Superior temporal gyrus (tissue), 1 donor: ENCODE measurements around the gene UTP25.
A peak's percentile ranks its signal among the peaks of the same experiment; 100 is the strongest.

Source experiments
- DNase-seq: peaks from one replicate; pipeline ENCODE4 v3.0.0-alpha.2; 2016; ENCODE audit errors: extremely low spot score

UTP25 gene

DNA sequence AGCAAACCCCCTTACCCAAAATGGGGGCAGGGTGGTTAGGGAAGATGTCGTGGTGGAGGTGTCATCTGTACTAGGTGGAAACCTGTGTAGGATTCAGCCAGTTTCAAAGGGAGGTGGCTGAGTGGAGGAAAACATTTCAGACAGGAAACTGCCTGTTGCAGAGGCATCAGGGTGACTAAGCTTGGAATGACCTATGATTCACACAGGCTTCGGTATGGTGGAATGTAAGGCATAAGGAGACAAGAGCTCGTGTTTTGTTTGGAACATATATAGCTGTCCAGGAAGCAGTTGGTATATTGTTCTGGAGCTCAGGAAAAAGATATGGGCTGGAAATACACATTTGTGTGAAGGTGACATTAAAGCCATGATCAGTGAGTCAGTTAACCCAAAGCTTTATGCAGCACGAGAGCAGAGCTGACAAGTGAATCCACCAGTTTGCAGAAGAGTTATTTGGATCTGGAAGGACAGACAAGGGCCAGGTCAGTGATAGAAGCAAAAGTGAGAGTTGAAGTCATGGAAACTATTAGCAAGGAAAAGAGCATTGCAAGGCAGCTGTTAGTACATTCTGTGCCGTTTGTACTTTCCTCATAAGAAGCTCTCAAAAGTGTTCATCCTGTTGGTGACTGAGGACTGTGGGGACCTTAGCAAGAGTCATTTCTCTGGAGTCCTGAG lies 12.2 kb downstream of the UTP25 start:
- DNase-seq, result no peak

DNA sequence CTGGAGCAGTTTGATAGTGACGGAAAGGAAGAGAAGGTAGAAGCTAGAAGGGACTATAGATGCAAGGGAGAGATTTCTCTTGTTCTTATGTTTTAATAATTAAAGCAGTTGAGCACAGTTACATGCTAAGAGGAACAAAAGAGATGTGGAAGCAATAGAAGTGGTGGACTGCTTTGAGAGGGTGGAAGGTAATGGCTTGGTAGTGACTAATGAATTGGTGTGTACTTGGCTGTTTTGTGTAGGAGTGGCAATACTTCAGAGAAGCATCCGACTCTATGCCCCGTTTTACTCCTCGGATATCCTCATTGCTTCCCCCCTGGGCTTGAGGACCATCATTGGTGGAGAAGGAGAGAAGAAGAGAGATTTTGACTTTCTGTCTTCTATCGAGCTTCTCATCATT lies 12.8 kb downstream of the UTP25 start:
- DNase-seq, result no peak

DNA sequence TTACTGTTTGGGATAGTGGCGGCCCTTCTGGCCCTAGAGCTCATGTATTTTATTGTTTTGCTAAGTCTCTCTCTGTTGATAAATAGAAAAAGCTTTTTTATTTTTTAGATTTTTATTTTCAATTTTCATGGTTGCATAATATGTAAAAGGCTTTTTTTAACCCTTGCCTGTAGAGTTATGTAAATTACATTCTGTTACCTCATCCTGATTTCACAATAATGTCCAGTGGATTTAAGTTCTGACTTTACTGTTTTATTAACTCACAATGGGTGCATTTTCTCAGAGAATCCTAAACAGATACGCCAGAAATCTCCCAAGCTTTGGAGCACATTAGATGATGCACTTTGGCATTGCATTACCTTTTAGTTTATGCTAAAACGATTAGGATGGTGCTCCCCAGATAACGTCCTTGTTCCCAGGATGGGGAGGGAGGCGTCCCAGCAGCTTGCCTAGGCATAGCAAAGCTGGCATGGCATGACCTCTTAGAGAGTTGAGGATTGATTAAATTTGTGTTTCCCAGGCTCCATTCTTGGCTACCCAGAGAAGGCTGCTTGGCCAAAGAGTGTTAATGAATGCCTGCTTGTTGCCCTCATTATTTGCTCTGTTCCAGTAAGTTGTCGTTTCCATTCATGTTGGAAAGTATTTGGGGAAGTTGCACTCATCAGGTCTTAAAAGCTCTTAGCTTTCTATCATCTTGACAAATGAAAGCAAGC lies 17.1 kb downstream of the UTP25 start:
- no peak for DNase-seq

DNA sequence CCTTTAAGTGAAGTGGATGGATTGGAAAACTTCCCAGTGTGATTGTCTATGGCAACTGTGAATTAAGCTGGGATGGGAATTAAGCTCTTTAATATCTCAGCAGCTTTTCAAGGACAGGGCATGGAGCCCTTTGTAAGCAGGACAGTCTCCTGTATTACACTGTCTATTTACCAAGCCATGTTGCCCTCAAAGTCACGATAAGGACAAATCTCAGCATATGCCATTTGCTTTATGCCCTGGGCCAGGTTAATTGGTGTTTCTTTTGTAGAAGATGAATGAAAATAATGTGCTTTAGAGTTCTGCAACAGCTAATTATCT lies 17.6 kb downstream of the UTP25 start:
- no peak for DNase-seq

DNA sequence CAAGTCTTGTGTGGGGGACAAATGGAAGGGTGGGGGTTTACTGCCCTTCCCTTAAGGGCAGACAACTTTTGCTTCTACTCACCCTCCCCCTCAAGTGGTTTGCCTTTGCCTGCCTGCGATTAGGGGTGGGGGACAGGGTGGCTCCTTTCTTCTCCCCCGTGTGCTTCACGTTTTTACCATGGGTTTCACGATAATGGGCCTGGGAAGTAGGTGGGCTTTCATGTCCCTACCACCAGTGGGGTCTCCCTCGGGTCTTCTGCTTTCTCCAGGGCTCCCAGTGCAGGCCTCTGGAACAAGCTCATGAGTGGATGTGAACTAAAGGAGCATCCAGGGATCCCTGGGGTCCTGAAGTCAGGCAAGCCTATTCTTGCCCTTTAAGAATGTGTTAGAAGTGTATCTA lies 21.6 kb downstream of the UTP25 start:
- DNase-seq, result no peak

DNA sequence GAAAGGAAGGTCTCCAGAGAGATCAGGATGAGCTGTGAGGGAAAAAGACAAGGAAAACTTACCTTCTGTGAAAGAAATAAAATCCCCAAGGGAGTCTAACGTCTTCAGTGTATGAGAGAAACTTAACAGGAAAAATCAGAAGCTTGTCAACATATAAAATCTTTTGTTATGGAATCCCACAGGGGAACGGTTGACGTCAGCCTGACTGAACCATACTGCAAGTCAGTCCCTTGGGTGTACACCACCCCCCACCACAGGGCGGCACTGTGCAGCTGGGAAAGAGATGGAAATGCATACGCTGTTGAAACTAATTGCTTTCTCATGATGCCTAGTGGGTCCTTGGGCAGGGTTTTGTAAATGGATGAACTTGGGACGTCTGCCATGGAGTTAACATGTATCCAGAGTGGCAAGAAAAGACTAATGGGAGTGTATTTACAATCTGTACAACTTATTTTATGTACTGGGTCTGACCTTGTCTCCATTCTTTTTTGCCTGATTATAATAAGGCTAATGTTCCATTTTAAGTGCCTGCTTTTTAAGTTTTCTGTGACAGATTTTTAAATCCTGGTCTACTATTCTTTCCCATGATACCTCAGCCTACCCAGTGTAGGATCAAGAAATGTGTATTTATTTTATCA lies 22.7 kb downstream of the UTP25 start:
- peak; percentile 94 for DNase-seq

DNA sequence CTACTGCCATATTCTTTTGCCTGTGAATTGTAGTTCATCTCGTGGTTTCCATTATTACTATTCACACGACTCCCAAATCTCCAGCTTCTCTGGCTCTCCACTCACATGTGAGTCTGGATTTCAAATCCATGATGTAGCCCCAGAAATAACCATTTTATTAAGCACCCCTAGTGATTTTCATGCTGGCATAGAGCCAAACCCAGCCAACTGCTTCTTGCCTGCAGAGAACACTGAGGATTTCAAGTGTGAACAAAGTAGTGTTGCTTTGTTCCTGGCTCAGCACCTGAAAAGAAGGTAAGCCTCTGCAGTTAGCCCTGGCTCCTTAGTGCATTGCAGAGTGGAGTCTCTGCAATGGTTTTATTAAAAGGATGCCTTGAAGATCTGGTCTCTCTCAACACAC lies 25.9 kb downstream of the UTP25 start:
- no peak for DNase-seq

DNA sequence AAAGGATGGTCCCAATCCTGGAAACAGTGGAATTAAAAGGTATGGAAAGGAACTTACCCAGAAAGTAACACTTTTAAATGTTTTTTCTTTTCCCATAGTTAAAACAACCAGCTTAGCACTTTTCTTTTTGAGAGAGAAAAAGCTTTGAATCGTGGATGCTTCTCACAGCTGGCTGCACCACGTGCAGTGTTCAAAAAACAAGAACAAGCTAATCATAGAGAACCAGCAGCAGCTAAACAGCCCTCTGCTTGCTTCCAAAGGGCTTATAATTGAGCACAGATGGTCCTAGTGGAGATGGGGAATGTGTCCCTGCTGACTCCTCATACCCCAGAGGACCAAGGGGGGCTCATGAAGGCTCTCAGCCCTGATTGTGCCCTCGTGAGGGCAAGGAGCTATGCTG lies 26.4 kb downstream of the UTP25 start:
- peak; percentile 84 for DNase-seq

DNA sequence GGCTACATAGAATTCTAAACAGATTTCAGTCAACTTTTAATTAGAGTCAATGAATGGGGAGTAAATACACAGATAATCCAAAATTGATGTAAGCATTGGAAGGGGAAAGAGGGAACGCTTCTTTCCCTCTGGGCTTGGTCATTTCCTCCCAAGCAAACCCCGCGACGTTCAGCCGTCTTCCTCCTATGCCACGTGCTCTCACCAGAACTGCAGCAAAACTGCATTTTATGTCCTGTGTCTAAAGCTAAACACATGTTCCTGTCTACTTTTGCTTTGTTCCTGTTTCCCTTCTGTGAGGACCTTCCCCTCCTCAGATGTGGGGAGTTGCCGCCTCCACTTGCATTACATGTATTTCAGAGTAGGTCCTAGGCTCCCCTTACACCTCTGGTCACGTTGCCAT lies 27.2 kb downstream of the UTP25 start:
- no peak for DNase-seq

DNA sequence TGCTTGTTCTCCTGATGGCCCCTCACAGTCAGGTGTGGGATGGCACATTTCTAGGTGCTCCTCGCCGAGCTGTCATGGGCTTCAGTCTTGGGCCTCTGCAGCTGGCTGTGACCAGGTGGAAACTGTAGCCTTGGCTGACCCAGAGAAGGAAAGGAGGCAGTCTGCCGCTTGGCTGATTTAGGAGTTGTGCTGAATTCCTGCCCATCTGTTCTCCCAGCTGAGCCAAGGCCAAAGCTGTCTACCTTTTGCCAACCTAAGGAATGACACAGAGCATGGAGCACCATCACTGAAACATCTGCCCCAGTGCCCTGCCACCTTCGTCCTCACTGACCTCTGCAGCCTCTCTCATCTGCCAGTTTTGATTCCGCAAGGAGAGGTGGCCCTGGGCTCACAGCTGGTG lies 27.9 kb downstream of the UTP25 start:
- no peak for DNase-seq

DNA sequence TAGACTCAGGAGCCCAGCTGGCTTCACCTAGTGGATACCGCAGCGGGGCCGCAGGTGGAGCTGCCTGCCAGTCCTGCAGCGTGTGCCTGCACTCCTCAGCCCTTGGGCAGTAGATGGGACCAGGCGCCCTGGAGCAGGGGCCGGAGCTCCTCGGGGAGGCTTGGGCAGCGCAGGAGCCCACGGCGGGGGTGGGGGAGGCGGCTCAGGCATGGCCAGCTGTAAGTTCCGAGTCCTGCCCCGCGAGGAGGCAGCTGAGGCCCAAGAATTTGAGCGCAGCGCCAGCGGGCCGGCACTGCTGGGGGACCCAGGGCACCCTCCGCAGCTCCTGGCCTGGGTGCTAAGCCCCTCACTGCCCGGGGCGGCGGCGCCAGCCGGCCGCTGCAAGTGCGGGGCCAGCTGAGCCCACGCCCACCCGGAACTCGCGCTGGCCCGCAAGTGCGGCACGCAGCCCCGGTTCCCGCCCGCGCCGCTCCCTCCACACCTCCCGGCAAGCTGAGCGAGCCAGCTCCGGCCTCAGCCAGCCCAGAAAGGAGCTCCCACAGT lies 30.9 kb downstream of the UTP25 start:
- DNase-seq, result no peak

DNA sequence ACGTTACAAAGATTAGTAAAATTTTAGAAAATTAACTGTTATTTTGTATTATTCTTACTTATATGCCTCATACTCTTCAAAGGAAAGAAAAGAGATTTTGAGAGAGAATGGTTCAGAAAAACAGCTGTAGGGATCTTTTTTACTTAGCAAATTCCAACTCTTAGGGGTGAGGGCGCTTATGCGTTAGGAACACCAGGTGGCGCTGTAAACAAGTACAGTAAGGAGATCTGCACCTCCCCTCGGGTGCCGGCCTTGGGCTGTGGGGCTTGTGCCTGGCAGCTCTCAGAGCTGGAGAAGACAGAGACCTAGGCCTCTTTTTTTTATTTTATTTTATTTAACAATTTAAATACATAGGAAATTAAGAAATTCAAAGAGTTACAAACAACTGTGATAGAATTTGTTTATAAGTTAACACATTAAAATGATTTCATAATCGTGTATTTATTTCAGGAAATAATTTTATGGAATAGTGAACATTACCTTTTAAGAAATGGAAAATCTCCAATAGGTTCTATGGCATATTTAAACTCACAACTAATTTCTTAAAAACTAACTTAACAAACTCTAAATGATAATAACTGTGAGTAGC lies 32.6 kb downstream of the UTP25 start:
- peak; percentile 97 for DNase-seq

DNA sequence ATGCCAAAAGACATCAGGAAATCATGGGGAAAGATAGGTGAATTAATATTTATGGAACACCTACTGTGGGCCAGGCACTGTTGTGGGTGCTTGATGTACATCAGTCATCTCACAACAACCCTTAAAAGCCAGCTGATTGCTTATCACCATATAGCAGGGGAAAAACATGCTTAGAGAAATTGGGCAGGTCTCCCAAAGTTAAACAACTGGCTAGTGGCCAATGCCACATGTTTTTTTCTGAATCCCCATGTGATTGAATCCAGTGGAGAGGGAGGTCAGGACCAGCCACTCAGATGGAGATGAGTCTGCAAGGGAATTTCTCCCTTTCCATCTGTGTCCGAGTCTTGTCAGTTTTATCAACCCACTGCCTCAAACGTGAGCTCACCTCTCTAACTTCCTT lies 33.5 kb downstream of the UTP25 start:
- peak; percentile 27 for DNase-seq

DNA sequence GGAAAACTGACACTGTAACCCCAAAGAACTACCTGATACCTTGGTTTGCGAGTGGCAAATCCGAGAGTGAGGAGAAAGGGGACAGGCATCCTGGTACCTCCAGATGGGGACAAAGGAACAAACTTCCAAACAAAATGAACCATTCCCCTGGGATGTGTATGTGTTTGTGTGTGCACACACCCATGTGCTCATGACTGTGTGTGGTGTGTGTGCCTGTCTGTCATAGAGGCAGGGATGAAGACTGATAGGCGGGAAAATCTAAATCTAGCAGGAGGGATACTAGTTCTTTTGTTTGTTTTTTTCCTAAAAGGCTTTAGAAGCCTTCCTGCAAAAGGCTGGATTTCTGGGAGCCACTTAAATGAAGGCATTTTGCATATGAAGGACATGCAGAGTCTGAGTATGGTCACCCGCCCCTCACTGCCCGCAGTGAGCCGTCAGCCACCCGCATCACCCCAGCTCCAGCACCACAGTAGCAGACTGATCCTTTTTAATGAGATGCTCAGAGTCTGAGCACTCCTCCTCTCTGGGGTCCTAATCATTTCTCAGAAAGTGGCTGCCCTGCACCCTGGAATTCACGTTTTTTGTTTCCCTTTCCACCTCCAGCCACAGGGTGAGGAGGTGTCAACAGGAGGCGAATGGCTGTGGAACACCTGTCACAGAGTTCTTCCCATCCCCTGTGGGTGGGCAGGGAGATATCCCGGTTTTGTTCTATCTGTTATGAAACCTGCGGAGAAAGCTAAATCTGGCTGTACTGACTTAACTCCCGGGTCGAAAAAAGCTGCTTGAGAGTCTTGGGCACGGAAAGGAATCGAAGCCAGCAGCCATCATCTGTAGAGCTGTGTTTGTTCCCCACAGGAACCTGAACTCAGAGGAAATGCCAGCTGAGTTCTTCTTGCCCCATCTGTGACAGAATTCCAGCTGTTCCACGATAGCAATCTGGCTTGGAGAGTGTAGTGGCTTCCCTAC lies 34.9 kb downstream of the UTP25 start:
- DNase-seq, result peak; percentile 69

DNA sequence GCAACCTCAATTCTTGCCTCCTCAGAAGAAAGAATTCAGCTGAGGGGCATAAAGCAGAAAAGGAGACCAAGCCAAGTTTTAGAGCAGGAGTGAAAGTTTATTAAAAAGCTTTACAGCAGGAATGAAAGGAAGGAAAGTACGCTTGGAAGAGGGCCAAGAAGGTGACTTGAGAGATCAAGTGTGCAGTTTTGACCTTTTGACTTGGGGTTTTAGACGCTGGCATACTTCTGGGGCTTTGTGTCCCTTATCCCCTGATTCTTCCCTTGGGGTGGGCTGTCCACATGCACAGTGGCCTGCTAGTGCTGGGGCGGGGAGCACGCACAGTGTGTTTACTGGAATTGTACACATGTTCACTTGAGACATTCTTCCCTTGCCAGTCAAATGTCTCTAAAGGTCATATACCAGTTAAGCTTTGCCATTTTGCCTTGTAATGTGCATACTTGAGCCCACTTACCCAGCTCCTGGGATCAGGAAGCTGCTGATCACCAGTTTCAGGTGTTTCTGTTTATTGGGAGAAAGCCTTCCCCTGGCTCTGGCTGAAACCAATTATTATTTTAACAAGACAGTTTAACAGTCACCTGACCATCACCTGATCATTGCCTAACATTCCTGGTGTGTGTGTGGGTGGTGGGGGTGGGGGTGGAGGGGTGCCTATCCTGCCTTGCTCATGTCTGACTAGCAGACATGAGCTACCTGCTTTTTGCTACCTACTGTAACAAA lies 36.2 kb downstream of the UTP25 start:
- peak; percentile 19 for DNase-seq

DNA sequence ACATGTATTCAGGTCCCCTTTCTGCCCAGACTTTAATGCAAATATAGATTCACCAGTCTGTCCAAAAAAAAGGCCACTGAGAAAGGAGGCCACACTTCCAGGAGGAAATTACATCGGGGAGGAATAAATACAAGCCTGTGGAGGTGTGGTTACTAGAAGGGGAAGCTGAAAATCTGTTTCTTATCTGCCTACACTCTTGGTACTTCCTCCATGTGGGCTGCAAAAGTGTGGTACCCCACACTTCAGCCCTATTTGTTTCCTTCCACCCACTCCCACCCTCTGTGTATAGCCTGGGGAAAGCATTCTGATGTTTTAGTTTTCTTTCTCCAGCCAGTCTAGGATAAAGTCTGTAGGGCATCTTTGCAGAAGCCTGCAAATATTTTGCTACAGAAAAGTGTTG lies 38.4 kb downstream of the UTP25 start:
- DNase-seq, result no peak

DNA sequence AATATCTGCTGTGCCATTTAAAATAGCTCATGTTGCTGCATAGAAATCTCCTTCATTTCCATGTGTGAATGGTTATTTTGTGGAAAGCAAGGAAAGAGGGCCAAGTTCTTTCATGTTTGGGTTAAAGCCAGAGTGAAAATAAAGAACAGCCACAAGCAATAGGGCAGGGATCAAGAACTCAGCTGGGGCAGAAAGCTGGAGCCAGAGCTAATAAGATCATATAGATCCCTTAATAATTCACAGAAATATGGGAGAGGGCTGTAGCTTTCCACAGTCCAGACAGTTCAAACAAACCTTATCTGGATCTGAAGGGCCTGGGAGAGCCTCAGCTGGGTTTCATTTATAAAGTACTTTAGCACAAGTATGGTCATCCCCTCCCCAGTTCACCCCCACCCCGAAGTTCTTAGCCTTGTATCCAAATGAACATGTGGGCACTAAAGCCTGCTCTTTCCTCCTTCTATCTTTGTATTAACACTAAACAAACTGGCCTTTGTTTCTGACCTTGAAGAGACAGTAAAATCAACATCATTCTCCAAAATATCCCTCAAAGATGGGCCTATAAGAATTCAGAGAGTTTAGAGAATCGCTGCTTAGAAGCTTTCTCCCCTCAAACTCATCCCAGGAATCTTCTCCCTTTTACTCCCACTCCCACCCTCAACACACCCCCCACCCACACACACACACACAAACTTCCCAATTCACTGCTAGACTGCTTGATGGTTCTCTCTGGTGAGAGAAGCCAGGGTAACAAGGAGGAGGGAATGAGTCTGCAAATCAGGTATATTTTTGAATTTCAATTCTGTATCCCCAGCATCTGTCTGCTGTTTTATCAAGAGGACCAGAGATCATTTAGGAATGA lies 41.7 kb downstream of the UTP25 start:
- DNase-seq, result peak; percentile 83

DNA sequence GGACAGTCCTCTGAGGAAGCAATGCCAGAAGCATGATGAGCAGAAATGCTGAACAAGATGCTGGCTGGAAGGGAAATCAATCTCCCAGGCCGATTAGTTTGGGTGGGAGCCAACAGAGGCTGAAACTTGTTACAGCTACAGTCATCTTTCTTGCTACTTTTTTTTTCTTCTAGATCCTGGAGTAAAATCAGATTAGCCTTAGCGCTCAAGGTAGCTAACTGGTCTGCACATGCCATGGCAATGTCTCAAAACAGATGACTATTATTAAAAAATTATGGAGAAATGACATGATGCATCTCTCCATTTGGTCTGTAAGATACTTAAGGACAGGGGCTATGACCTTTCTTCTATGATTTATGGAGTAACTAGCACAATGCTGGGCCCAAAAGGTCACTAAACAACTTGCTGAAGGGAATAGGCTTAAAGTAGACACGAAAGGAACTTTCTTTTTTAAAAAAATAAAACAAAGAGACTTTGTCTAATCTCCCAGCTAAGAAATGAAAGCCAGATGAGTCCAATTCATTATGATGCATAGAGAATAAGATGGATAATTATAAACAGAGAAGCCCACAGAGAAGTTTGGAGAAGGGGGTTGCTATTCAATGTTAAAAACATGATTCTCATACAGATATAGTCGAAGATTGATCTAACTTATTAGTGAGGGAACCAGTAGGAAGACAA lies 42.5 kb downstream of the UTP25 start:
- peak; percentile 63 for DNase-seq

DNA sequence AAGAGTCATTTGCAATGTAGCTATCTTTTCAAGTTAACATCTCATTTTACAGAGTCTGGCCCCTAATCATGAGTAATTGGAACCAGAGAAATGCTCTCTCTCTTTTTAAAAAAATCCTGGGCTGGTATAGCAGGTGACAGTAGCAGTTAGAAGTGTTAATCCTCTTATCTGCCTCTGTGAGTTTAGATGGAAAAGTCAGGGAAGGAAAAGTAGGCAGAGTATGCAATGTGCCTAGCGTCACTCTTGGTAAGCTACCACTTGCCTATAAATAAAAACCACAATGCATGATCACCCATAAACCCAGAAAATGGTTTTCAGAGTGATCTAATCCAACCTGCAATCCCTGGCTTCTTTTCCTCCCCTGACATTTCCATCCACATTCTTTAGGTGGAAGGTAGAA lies 43.2 kb downstream of the UTP25 start:
- DNase-seq, result peak; percentile 37
